Kasumi-1 (cell line): ENCODE measurements around the gene MYO3B.
"Not testable (repeated sequence)": the region's sequence is repeated elsewhere in the genome, so short reads cannot be mapped to it uniquely, and the experiment has no call there.

Source experiments
- DNase-seq, 2 experiments: peaks; one replicate each; lab custom pipeline; 2025; lab: John Stamatoyannopoulos, UW

MYO3B gene

GRCh38 chr2:170339750-170340692 lies 162.1 kb downstream of the MYO3B start:
- no peak for DNase-seq

- DNase-seq: no peak
Observed at GRCh38 chr2:170340693-170341068, 162.7 kb downstream of the MYO3B start.

- DNase-seq: no peak
Observed at GRCh38 chr2:170341684-170342623, 164.0 kb downstream of the MYO3B start.

GRCh38 chr2:170344663-170345346 lies 166.9 kb downstream of the MYO3B start:
- DNase-seq: no peak

- DNase-seq: no peak
Observed at GRCh38 chr2:170345607-170346006, 167.7 kb downstream of the MYO3B start.

GRCh38 chr2:170349269-170349668 lies 171.3 kb downstream of the MYO3B start:
- DNase-seq: not testable (repeated sequence)

GRCh38 chr2:170350929-170351826 lies 173.2 kb downstream of the MYO3B start:
- no peak for DNase-seq

GRCh38 chr2:170353723-170354122 lies 175.8 kb downstream of the MYO3B start:
- DNase-seq: no peak

GRCh38 chr2:170354388-170354787 lies 176.4 kb downstream of the MYO3B start:
- no peak for DNase-seq

GRCh38 chr2:170354855-170355780 lies 177.2 kb downstream of the MYO3B start:
- no peak for DNase-seq

GRCh38 chr2:170359466-170359865 lies 181.5 kb downstream of the MYO3B start:
- no peak for DNase-seq

- DNase-seq: no peak
Observed at GRCh38 chr2:170360546-170361089, 182.7 kb downstream of the MYO3B start.

- DNase-seq: peak; percentile 74 to 80
Observed at GRCh38 chr2:170361090-170361936, 183.4 kb downstream of the MYO3B start.

- no peak for DNase-seq
Observed at GRCh38 chr2:170362313-170362870, 184.4 kb downstream of the MYO3B start.

- no peak for DNase-seq
Observed at GRCh38 chr2:170362871-170363631, 185.1 kb downstream of the MYO3B start.

- DNase-seq: no peak
Observed at GRCh38 chr2:170365003-170365402, 187.1 kb downstream of the MYO3B start.

GRCh38 chr2:170365686-170366085 lies 187.7 kb downstream of the MYO3B start:
- no peak for DNase-seq

GRCh38 chr2:170368370-170368769 lies 190.4 kb downstream of the MYO3B start:
- DNase-seq: peak; percentile 40 to 52
